Activated naive CD4-positive, alpha-beta T cell treated with anti-CD3 and anti-CD28 coated beads, Interleukin-2, amount 50 U/mL, for 72 hours (primary cell): ENCODE measurements around the gene EDN2. TPM values are rescaled to one million over a fixed set of nuclear protein-coding genes. Genes with fewer than 3 reads are reported as not detected.
A peak's percentile ranks its signal among the peaks of the same experiment; 100 is the strongest.

Experiments
- ATAC-seq, 2 donors: fragments of 150-1000 bp; cut with Tn5 transposase; 2 replicates each; pipeline ENCODE4 v1.10.0; 2021; ENCODE audit warnings: mild to moderate bottlenecking in 2 of 2, moderate library complexity in 2 of 2
- DNase-seq, 2 donors: peaks; one replicate each; pipeline ENCODE4 v3.0.0; 2021 to 2022; ENCODE audit warnings: low spot score in 2 of 2
- H3K27ac Mint-ChIP-seq, 2 donors: one replicate each; pipeline ENCODE4 v1.8.0; 2022; ENCODE audit warnings: mild to moderate bottlenecking in 2 of 2, mixed read lengths in 2 of 2
- H3K36me3 Mint-ChIP-seq, 2 donors: one replicate each; pipeline ENCODE4 v1.8.0; 2022; ENCODE audit warnings: mixed read lengths in 2 of 2
- H3K9me3 Mint-ChIP-seq, 2 donors: one replicate each; pipeline ENCODE4 v1.8.0; 2022; ENCODE audit warnings: mixed read lengths in 2 of 2
- total RNA-seq, 2 donors: library from RNA; stranded (reverse); gene quantifications; one replicate each; pipeline ENCODE4 v1.2.3, GENCODE V29; 2022

Gene EDN2
- total RNA-seq, 2 donors from 2014 or later = not detected

GRCh38 chr1:41467673-41468072 is 16.8 kb downstream of the EDN2 start:
- H3K27ac Mint-ChIP-seq = peak overlapping the region in 1 of 2 donors; percentile 44
- ATAC-seq = no peak
- no peaks in the 10 kb centered on the region for H3K36me3 Mint-ChIP-seq

DNA sequence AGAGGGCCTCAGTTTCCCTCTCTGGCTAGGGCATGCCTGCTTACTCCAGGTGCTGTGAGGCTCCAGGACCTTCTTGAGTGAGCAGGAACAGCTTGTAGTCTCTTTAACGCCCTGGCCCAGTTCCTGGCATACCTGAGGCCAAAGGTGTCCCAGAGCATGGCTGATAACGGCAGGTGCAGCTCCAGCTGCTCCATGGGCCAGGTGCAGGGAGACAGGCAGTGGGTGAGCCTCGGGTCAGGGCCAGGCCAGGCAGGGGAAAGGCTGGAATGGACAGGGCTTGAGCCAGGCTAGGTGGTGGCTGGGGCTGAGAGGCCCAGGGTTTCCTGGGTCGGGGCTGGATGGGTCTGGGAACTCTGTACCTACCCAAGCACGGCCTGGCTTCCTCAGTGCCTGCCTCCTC is 18.3 kb downstream of the EDN2 start:
- DNase-seq (no peak), ATAC-seq (no peak)
- no peaks in the 10 kb centered on the region for H3K36me3 Mint-ChIP-seq
- H3K9me3 Mint-ChIP-seq = no peaks in the 10 kb centered on the region
- no peak overlapping the region for H3K27ac Mint-ChIP-seq

More at GRCh38 chr1:41467673-41468072, 16.8 kb downstream of the EDN2 start:
- no peaks in the 10 kb centered on the region for H3K9me3 Mint-ChIP-seq
- no peak for DNase-seq

GRCh38 chr1:41465741-41466140 is 18.7 kb downstream of the EDN2 start:
- H3K27ac Mint-ChIP-seq = no peak overlapping the region
- H3K9me3 Mint-ChIP-seq = no peaks in the 10 kb centered on the region
- no peak for ATAC-seq
- no peaks in the 10 kb centered on the region for H3K36me3 Mint-ChIP-seq
- DNase-seq = no peak

DNA sequence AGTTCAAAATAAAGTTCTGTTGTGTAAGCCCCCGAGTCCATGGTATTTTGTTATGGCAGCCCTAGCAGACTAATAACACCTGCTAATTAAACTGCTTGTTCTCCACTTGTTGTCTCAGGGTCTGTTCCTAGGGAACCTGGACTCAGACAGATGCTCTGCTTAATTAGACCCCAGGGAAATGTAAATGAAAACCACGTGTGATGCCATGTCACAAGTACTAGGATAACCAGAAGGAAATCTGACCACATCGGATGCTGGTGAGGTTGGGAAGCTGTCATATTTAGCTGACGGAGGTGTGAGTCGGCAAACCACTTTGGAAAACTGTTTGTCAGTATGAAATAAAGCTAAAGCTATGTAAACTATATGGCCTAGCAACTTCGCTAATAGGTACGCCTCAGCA is 19.6 kb downstream of the EDN2 start:
- Mint-ChIP-seq H3K27ac (no peak overlapping the region), H3K9me3 (no peaks in the 10 kb centered on the region), H3K36me3 (no peaks in the 10 kb centered on the region)
- no peak for ATAC-seq
- no peak for DNase-seq

- H3K36me3 Mint-ChIP-seq = no peaks in the 10 kb centered on the region
- ATAC-seq (no peak), DNase-seq (no peak)
- H3K27ac Mint-ChIP-seq = no peak overlapping the region
- no peaks in the 10 kb centered on the region for H3K9me3 Mint-ChIP-seq
Observed at GRCh38 chr1:41463516-41463915, 21.0 kb downstream of the EDN2 start.

DNA sequence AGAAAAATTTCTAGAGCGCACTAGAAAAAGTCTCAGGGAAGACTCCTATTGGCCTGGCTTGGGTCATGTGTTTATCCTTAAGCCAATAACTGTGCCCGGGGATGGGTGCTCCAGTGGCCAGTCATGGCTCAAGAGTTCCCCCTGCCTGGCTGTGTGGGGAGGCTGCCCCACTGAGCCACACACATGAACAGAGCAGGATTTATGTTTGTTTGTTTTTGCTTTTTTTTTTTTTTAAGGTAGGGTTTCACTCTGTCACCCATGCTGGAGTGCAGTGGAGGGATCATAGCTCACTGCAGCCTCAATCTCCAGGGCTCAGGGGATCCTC is 21.8 kb downstream of the EDN2 start:
- no peak for ATAC-seq
- no peak for DNase-seq
- Mint-ChIP-seq H3K9me3 (no peaks in the 10 kb centered on the region), H3K36me3 (no peaks in the 10 kb centered on the region), H3K27ac (no peak overlapping the region)

- ATAC-seq = no peak
- H3K27ac Mint-ChIP-seq = no peak overlapping the region
- DNase-seq = no peak
- no peaks in the 10 kb centered on the region for H3K9me3 Mint-ChIP-seq
- H3K36me3 Mint-ChIP-seq = no peaks in the 10 kb centered on the region
Observed at GRCh38 chr1:41461790-41462679, 22.4 kb downstream of the EDN2 start.

GRCh38 chr1:41456847-41457540 is 27.5 kb downstream of the EDN2 start:
- no peak for DNase-seq
- ATAC-seq = no peak
- H3K27ac Mint-ChIP-seq = no peak overlapping the region
- H3K36me3 Mint-ChIP-seq = no peaks in the 10 kb centered on the region
- no peaks in the 10 kb centered on the region for H3K9me3 Mint-ChIP-seq

DNA sequence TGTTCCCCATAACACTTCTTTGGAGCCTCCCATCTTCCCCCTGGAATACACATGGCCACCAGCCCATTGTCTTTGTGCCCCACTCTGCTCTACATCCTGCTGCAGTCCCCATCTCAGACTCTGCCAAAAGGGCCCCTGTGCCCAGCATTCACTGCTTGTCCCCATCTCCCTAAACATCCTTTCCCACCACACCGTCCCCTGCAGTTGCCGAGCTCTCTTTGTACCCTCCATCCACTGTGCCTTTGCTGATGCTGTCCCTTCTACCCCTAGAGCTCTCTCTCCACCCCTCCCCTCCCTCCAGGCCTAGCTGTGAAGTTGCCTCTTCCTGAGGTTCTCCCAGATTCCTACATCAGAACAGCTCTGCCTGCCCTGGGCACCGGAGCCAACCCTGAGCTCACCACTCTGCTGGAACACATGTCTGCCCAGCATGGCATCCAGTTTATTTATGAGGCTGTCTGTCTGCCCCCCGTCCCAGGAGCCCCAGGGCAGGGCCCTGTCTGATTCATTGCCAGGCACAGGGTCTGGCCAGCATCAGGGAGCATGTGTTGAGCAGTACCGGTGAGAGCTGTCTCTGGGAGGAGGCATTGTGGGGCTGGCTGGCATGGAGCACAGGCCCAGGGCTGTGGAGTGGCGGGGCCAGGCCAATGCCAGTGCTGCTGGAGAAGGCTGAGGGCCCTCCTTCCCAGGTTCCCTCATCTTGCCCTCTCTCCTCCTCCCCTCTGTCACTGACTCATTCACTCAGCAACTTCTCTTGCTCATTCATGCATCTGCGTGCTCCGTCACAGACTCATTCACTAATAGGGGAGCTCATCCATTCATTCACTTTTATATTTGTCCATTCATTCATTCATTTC is 28.8 kb downstream of the EDN2 start:
- no peak overlapping the region for H3K27ac Mint-ChIP-seq
- no peaks in the 10 kb centered on the region for H3K9me3 Mint-ChIP-seq
- ATAC-seq (no peak), DNase-seq (no peak)
- H3K36me3 Mint-ChIP-seq = no peaks in the 10 kb centered on the region

DNA sequence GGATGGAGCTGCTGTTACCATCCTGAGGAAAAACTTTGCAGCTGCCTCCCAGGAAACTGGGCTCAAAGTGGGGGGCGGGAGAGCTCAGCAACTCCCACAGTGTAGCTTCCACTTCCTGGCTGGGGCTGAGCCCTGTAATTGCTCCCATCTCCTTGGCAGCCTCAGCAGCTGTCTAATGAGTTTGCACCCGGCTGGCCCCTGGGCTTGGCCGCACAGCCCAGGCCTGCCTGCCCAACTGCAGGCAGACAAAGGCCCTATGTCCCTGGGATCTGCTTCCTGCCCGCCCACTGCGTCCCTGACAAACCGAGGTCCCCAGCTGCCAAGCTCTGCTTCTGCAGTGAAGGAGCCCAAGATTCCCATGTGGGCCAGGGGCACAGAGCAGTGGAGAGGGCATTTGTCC is 30.1 kb downstream of the EDN2 start:
- Mint-ChIP-seq H3K36me3 (no peaks in the 10 kb centered on the region), H3K27ac (no peak overlapping the region), H3K9me3 (no peaks in the 10 kb centered on the region)
- DNase-seq (no peak), ATAC-seq (no peak)

DNA sequence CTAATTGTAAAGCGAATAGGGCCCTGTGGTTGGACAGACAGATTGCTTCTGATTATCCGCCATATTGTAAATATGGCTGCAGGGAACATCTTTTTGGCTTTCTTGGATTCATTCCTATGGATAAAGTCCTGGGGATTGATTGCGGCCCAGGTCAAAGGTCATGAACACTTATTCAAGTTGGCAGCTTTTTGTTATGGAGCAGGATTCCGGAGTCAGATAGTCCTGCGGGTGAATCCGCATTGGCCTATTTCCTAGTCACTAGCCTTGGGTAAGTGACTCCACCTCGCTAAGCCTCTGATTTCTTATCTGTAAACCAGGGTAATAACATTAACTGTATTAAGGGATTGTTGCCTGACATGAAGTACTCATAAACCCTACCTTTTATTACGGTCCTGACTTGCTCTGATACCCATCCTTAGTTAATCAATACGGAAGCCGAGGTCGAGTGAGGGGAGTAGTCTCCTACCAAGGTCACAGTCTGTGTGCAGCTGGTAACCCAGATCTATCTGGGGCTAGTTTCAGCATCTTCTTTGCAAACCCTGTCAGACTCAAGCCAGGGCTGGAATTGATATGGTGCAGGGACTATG is 31.7 kb downstream of the EDN2 start:
- H3K9me3 Mint-ChIP-seq = no peaks in the 10 kb centered on the region
- H3K27ac Mint-ChIP-seq = no peak overlapping the region
- ATAC-seq (no peak), DNase-seq (no peak)
- no peaks in the 10 kb centered on the region for H3K36me3 Mint-ChIP-seq

GRCh38 chr1:41450747-41451285 is 33.7 kb downstream of the EDN2 start:
- no peak for ATAC-seq
- Mint-ChIP-seq H3K36me3 (no peaks in the 10 kb centered on the region), H3K27ac (no peak overlapping the region), H3K9me3 (no peaks in the 10 kb centered on the region)
- DNase-seq = no peak

- no peaks in the 10 kb centered on the region for H3K9me3 Mint-ChIP-seq
- DNase-seq = no peak
- peaks cover 8 to 9% of the 10 kb centered on the region in 2 donors for H3K36me3 Mint-ChIP-seq
- ATAC-seq = no peak
- no peak overlapping the region for H3K27ac Mint-ChIP-seq
Observed at GRCh38 chr1:41449326-41449921, 35.1 kb downstream of the EDN2 start.

- DNase-seq = no peak
- Mint-ChIP-seq H3K27ac (no peak overlapping the region), H3K36me3 (peaks cover 10 to 11% of the 10 kb centered on the region in 2 donors), H3K9me3 (no peaks in the 10 kb centered on the region)
- ATAC-seq = no peak
Observed at GRCh38 chr1:41448821-41449220, 35.7 kb downstream of the EDN2 start.

- DNase-seq (no peak), ATAC-seq (no peak)
- Mint-ChIP-seq H3K9me3 (no peaks in the 10 kb centered on the region), H3K27ac (no peak overlapping the region), H3K36me3 (peaks cover 10 to 11% of the 10 kb centered on the region in 2 donors)
Observed at GRCh38 chr1:41447995-41448770, 36.3 kb downstream of the EDN2 start.
